ENCODE data around the gene CASKIN1. TPM values are rescaled to one million over a fixed set of nuclear protein-coding genes. Genes with fewer than 3 reads are reported as not detected.

CASKIN1 gene
- total RNA-seq, 1 donor from 2014 or later = 1.6 TPM

- Histone ChIP-seq H3F3A (ENCODE audit: low read depth) (peaks cover 26% of the 10 kb centered on the region), H3K4me2 (no peak overlapping the region), H3K4me1 (peaks cover 14% of the 10 kb centered on the region), H2AFZ (replicated peaks) (no peak overlapping the region), H3K36me3 (no peaks in the 10 kb centered on the region), H3K4me3 (no peak overlapping the region), H3K27me3 (peaks cover 45% of the 10 kb centered on the region), H3K27ac (no peak overlapping the region), H3K9me3 (ENCODE audit: low read depth) (no peaks in the 10 kb centered on the region), H3K79me2 (ENCODE audit: low read depth) (no peaks in the 10 kb centered on the region), H4K20me1 (ENCODE audit: low read depth) (peaks cover 17% of the 10 kb centered on the region), H3K9ac (no peak overlapping the region)
- peaks cover 8% of the 10 kb centered on the region for H3K4me1 Mint-ChIP-seq
- H3K27me3 Mint-ChIP-seq (ENCODE audit: insufficient read depth, low read depth) = peaks cover 17% of the 10 kb centered on the region
- H3K27ac Mint-ChIP-seq = no peak overlapping the region
- TF ChIP-seq CTCF (IDR thresholded peaks at IDR 0.05) = no peak
- TF ChIP-seq EZH2 (IDR thresholded peaks at IDR 0.05) = no peak
- TF ChIP-seq EZH2phosphoT487 (IDR thresholded peaks at IDR 0.05) = no peak
- DNase-seq (ENCODE audit: low spot score) = peak; percentile 51
- no peaks in the 10 kb centered on the region for H3K9me3 Mint-ChIP-seq
- H3K36me3 Mint-ChIP-seq = no peaks in the 10 kb centered on the region
- H3K4me3 Mint-ChIP-seq = peak overlapping the region; percentile 85
Observed at GRCh38 chr16:2194166-2194834, 2.1 kb downstream of the CASKIN1 start.

GRCh38 chr16:2191446-2191706 is 5.0 kb downstream of the CASKIN1 start:
- no peak overlapping the region for H3K27ac Mint-ChIP-seq
- peaks cover 5% of the 10 kb centered on the region for H3F3A ChIP-seq (ENCODE audit: low read depth)
- H3K27me3 Mint-ChIP-seq (ENCODE audit: insufficient read depth, low read depth) = peaks cover 3% of the 10 kb centered on the region
- H3K79me2 ChIP-seq (ENCODE audit: low read depth) = no peaks in the 10 kb centered on the region
- peaks cover 11% of the 10 kb centered on the region for H3K4me1 ChIP-seq
- no peak overlapping the region for H3K4me3 Mint-ChIP-seq
- H3K9me3 ChIP-seq (ENCODE audit: low read depth) = no peaks in the 10 kb centered on the region
- H3K9ac ChIP-seq = no peak overlapping the region
- no peak overlapping the region for H3K27ac ChIP-seq
- H2AFZ ChIP-seq (replicated peaks) = no peak overlapping the region
- peaks cover 18% of the 10 kb centered on the region for H3K27me3 ChIP-seq
- peaks cover 8% of the 10 kb centered on the region for H3K4me1 Mint-ChIP-seq
- no peaks in the 10 kb centered on the region for H3K36me3 Mint-ChIP-seq
- DNase-seq (ENCODE audit: low spot score) = no peak
- TF ChIP-seq EZH2phosphoT487 (IDR thresholded peaks at IDR 0.05) (no peak), EZH2 (IDR thresholded peaks at IDR 0.05) (no peak), CTCF (IDR thresholded peaks at IDR 0.05) (no peak)
- H3K9me3 Mint-ChIP-seq = no peaks in the 10 kb centered on the region
- no peaks in the 10 kb centered on the region for H3K36me3 ChIP-seq
- no peak overlapping the region for H3K4me3 ChIP-seq
- H4K20me1 ChIP-seq (ENCODE audit: low read depth) = peaks cover 17% of the 10 kb centered on the region
- H3K4me2 ChIP-seq = no peak overlapping the region

- no peak overlapping the region for H3K4me3 Mint-ChIP-seq
- H3F3A ChIP-seq (ENCODE audit: low read depth) = peaks cover 3% of the 10 kb centered on the region
- H3K4me2 ChIP-seq = no peak overlapping the region
- H3K27me3 Mint-ChIP-seq (ENCODE audit: insufficient read depth, low read depth) = peaks cover 3% of the 10 kb centered on the region
- H3K27ac ChIP-seq = no peak overlapping the region
- no peaks in the 10 kb centered on the region for H3K9me3 ChIP-seq (ENCODE audit: low read depth)
- TF ChIP-seq EZH2phosphoT487 (IDR thresholded peaks at IDR 0.05) = no peak
- TF ChIP-seq EZH2 (IDR thresholded peaks at IDR 0.05) = no peak
- TF ChIP-seq CTCF (IDR thresholded peaks at IDR 0.05) = no peak
- H3K4me1 ChIP-seq = peaks cover 11% of the 10 kb centered on the region
- H3K79me2 ChIP-seq (ENCODE audit: low read depth) = no peaks in the 10 kb centered on the region
- no peak overlapping the region for H2AFZ ChIP-seq (replicated peaks)
- no peak overlapping the region for H3K27ac Mint-ChIP-seq
- no peaks in the 10 kb centered on the region for H3K9me3 Mint-ChIP-seq
- H3K36me3 Mint-ChIP-seq = no peaks in the 10 kb centered on the region
- H3K27me3 ChIP-seq = peaks cover 15% of the 10 kb centered on the region
- no peak for DNase-seq (ENCODE audit: low spot score)
- H3K9ac ChIP-seq = no peak overlapping the region
- peaks cover 16% of the 10 kb centered on the region for H4K20me1 ChIP-seq (ENCODE audit: low read depth)
- no peak overlapping the region for H3K4me3 ChIP-seq
- peaks cover 8% of the 10 kb centered on the region for H3K4me1 Mint-ChIP-seq
- no peaks in the 10 kb centered on the region for H3K36me3 ChIP-seq
Observed at GRCh38 chr16:2190659-2191445, 5.6 kb downstream of the CASKIN1 start.

All from neural progenitor cell (in vitro differentiated cells).